Measurements from ENCODE around the gene AVPR1A.

DNA sequence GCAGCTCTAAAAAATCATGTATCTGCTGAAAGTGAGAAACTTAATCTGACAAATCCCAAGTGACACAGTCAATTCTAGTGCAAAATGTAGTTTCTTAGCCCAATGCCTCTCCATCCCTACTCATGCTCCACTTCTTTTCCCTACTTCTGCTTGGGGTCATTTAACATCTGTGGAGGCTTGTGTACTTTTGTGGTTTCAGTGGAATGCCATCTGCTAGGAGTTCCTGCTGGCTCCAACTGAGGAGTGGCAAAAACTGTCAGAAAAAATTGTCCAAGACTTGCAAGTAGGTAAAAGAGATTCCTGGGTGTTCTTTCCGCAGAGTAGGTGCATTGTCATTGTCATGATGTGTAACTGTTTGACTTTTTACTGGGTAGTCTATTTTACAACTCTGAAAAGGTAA is 12.5 kb upstream of the AVPR1A start:
- TF ChIP-seq, protein P1, sequence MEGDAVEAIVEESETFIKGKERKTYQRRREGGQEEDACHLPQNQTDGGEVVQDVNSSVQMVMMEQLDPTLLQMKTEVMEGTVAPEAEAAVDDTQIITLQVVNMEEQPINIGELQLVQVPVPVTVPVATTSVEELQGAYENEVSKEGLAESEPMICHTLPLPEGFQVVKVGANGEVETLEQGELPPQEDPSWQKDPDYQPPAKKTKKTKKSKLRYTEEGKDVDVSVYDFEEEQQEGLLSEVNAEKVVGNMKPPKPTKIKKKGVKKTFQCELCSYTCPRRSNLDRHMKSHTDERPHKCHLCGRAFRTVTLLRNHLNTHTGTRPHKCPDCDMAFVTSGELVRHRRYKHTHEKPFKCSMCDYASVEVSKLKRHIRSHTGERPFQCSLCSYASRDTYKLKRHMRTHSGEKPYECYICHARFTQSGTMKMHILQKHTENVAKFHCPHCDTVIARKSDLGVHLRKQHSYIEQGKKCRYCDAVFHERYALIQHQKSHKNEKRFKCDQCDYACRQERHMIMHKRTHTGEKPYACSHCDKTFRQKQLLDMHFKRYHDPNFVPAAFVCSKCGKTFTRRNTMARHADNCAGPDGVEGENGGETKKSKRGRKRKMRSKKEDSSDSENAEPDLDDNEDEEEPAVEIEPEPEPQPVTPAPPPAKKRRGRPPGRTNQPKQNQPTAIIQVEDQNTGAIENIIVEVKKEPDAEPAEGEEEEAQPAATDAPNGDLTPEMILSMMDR (IDR thresholded peaks at IDR 0.05; ENCODE audit: poor library complexity, severe bottlenecking): no peak
- TF ChIP-seq EP300 (conservative IDR thresholded peaks at IDR 0.05; ENCODE audit: poor library complexity, severe bottlenecking) (no peak), EZH2 (IDR thresholded peaks at IDR 0.05; ENCODE audit: borderline replicate concordance, insufficient read depth, low read length, poor library complexity, severe bottlenecking) (no peak), SMC3 (conservative IDR thresholded peaks at IDR 0.05; ENCODE audit: poor library complexity) (no peak), POLR2AphosphoS5 (IDR thresholded peaks at IDR 0.05) (no peak), MXI1 (conservative IDR thresholded peaks at IDR 0.05; ENCODE audit: poor library complexity, severe bottlenecking) (no peak)
- TF ChIP-seq, protein P2, sequence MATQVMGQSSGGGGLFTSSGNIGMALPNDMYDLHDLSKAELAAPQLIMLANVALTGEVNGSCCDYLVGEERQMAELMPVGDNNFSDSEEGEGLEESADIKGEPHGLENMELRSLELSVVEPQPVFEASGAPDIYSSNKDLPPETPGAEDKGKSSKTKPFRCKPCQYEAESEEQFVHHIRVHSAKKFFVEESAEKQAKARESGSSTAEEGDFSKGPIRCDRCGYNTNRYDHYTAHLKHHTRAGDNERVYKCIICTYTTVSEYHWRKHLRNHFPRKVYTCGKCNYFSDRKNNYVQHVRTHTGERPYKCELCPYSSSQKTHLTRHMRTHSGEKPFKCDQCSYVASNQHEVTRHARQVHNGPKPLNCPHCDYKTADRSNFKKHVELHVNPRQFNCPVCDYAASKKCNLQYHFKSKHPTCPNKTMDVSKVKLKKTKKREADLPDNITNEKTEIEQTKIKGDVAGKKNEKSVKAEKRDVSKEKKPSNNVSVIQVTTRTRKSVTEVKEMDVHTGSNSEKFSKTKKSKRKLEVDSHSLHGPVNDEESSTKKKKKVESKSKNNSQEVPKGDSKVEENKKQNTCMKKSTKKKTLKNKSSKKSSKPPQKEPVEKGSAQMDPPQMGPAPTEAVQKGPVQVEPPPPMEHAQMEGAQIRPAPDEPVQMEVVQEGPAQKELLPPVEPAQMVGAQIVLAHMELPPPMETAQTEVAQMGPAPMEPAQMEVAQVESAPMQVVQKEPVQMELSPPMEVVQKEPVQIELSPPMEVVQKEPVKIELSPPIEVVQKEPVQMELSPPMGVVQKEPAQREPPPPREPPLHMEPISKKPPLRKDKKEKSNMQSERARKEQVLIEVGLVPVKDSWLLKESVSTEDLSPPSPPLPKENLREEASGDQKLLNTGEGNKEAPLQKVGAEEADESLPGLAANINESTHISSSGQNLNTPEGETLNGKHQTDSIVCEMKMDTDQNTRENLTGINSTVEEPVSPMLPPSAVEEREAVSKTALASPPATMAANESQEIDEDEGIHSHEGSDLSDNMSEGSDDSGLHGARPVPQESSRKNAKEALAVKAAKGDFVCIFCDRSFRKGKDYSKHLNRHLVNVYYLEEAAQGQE (IDR thresholded peaks at IDR 0.05; ENCODE audit: borderline replicate concordance): no peak
